Astrocyte (in vitro differentiated cells and primary cell): ENCODE data around the gene FUT2. TPM values are rescaled to one million over a fixed set of nuclear protein-coding genes. Genes with fewer than 3 reads are reported as not detected.
"Not testable (repeated sequence)": the region's sequence is repeated elsewhere in the genome, so short reads cannot be mapped to it uniquely, and the experiment has no call there.

Experiments used
- DNase-seq: peaks from one replicate; pipeline ENCODE4 v3.0.0-alpha.2; 2010; ENCODE audit warnings: low read depth
- FAIRE-seq: peaks from 2 replicates; lab custom pipeline; 2011; peaks lifted over from hg19 to GRCh38; lab: Jason Lieb, UNC
- H2AFZ ChIP-seq: 2 replicates; pipeline ENCODE4 v1.6.0; 2012; ENCODE audit warnings: low read depth, low read length, inconsistent platforms
- H3K27ac ChIP-seq: 2 replicates; pipeline ENCODE4 v1.5.1; 2011; ENCODE audit warnings: low read depth, low read length, inconsistent platforms
- H3K27me3 ChIP-seq: 2 replicates; pipeline ENCODE4 v1.6.0; 2011; ENCODE audit warnings: low read length, inconsistent platforms; ENCODE audit not compliant: insufficient read depth
- H3K36me3 ChIP-seq: 2 replicates; pipeline ENCODE4 v1.5.1; 2011; ENCODE audit warnings: low read length, inconsistent platforms; ENCODE audit not compliant: insufficient read depth
- H3K4me1 ChIP-seq: 2 replicates; pipeline ENCODE4 v1.5.1; 2011; ENCODE audit warnings: low read length, inconsistent platforms; ENCODE audit not compliant: insufficient read depth
- H3K4me2 ChIP-seq: 2 replicates; pipeline ENCODE4 v1.6.0; 2012; ENCODE audit warnings: low read length, inconsistent platforms
- H3K4me3 ChIP-seq: 2 replicates; pipeline ENCODE4 v1.5.1; 2011; ENCODE audit warnings: low read depth, mild to moderate bottlenecking, low read length, inconsistent platforms; ENCODE audit not compliant: insufficient read depth
- H3K79me2 ChIP-seq: 2 replicates; pipeline ENCODE4 v1.6.0; 2012; ENCODE audit warnings: mild to moderate bottlenecking, low read length, inconsistent platforms; ENCODE audit not compliant: insufficient read depth
- H3K9ac ChIP-seq: 2 replicates; pipeline ENCODE4 v1.6.0; 2012; ENCODE audit warnings: mild to moderate bottlenecking, low read length, inconsistent platforms
- H3K9me3 ChIP-seq: 2 replicates; pipeline ENCODE4 v1.5.1; 2012; ENCODE audit warnings: low read depth, mild to moderate bottlenecking, low read length, inconsistent platforms; ENCODE audit not compliant: insufficient read depth
- H4K20me1 ChIP-seq: 2 replicates; pipeline ENCODE4 v1.6.0; 2012; ENCODE audit warnings: low read length, inconsistent platforms; ENCODE audit not compliant: insufficient read depth
- H3K27ac Mint-ChIP-seq: one replicate; pipeline ENCODE4 v1.8.0; 2021; ENCODE audit warnings: mild to moderate bottlenecking, mixed read lengths; ENCODE audit not compliant: unreplicated experiment
- H3K27me3 Mint-ChIP-seq: one replicate; pipeline ENCODE4 v1.8.0; 2021; ENCODE audit warnings: low read depth, mixed read lengths; ENCODE audit not compliant: unreplicated experiment
- H3K36me3 Mint-ChIP-seq: one replicate; pipeline ENCODE4 v1.8.0; 2021; ENCODE audit warnings: low read depth, mixed read lengths; ENCODE audit not compliant: unreplicated experiment
- H3K4me1 Mint-ChIP-seq: one replicate; pipeline ENCODE4 v1.8.0; 2021; ENCODE audit warnings: low read depth, mixed read lengths; ENCODE audit not compliant: unreplicated experiment
- H3K4me3 Mint-ChIP-seq: one replicate; pipeline ENCODE4 v1.8.0; 2021; ENCODE audit warnings: mild to moderate bottlenecking, moderate library complexity, mixed read lengths; ENCODE audit not compliant: unreplicated experiment
- H3K9me3 Mint-ChIP-seq: one replicate; pipeline ENCODE4 v1.8.0; 2021; ENCODE audit warnings: mild to moderate bottlenecking, mixed read lengths; ENCODE audit not compliant: unreplicated experiment
- EZH2 ChIP-seq: IDR thresholded peaks from 2 replicates; pipeline ENCODE4 v1.6.1; 2012; ENCODE audit warnings: mild to moderate bottlenecking, low read length, inconsistent platforms; ENCODE audit not compliant: insufficient read depth
- total RNA-seq: library from RNA; stranded (reverse); gene quantifications from 2 replicates; pipeline ENCODE4 v1.2.1, GENCODE V29; 2021
- TF ChIP-seq, protein P1 (sequence below): IDR thresholded peaks from 2 replicates; pipeline ENCODE4 v1.5.1; 2011; ENCODE audit warnings: low read depth, mild to moderate bottlenecking, inconsistent platforms, low read length, moderate library complexity; ENCODE audit not compliant: insufficient read depth

Gene FUT2
- total RNA-seq, 1 donor from 2014 or later = not detected

DNA sequence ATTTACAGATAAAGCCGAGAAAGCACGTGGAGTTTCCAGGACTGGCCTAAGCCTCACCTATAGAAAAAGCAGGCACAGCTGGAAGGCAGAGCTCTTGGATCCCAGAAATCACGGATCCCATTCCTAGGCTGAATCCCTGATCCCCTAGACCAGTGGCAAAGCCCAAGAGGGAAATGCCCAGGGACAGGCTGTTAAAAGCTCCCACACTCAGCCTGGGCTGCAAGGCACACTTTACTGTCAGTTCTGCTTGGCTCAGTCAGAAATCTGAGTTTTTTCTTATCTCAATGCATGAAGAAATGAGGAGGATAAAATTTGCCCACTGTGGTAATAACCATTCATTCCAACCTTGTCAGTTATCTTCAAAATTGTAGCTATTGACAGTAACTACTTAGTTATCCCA is 8.0 kb upstream of the FUT2 start:
- Mint-ChIP-seq H3K4me1 (no peaks in the 10 kb centered on the region), H3K4me3 (no peak overlapping the region), H3K36me3 (no peaks in the 10 kb centered on the region), H3K9me3 (no peaks in the 10 kb centered on the region), H3K27me3 (peaks cover 7% of the 10 kb centered on the region), H3K27ac (no peak overlapping the region)
- no peak for DNase-seq
- H3K9me3 ChIP-seq = no peaks in the 10 kb centered on the region
- H3K4me1 ChIP-seq = no peaks in the 10 kb centered on the region
- H3K4me3 ChIP-seq = no peak overlapping the region
- no peak overlapping the region for H3K27ac ChIP-seq
- no peaks in the 10 kb centered on the region for H3K79me2 ChIP-seq
- TF ChIP-seq, protein P1, sequence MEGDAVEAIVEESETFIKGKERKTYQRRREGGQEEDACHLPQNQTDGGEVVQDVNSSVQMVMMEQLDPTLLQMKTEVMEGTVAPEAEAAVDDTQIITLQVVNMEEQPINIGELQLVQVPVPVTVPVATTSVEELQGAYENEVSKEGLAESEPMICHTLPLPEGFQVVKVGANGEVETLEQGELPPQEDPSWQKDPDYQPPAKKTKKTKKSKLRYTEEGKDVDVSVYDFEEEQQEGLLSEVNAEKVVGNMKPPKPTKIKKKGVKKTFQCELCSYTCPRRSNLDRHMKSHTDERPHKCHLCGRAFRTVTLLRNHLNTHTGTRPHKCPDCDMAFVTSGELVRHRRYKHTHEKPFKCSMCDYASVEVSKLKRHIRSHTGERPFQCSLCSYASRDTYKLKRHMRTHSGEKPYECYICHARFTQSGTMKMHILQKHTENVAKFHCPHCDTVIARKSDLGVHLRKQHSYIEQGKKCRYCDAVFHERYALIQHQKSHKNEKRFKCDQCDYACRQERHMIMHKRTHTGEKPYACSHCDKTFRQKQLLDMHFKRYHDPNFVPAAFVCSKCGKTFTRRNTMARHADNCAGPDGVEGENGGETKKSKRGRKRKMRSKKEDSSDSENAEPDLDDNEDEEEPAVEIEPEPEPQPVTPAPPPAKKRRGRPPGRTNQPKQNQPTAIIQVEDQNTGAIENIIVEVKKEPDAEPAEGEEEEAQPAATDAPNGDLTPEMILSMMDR = no peak
- no peak for TF ChIP-seq EZH2
- no peak overlapping the region for H3K9ac ChIP-seq
- no peak for FAIRE-seq
- H3K27me3 ChIP-seq = peaks cover 7% of the 10 kb centered on the region
- no peaks in the 10 kb centered on the region for H3K36me3 ChIP-seq
- no peaks in the 10 kb centered on the region for H4K20me1 ChIP-seq
- H2AFZ ChIP-seq = no peak overlapping the region
- no peak overlapping the region for H3K4me2 ChIP-seq

DNA sequence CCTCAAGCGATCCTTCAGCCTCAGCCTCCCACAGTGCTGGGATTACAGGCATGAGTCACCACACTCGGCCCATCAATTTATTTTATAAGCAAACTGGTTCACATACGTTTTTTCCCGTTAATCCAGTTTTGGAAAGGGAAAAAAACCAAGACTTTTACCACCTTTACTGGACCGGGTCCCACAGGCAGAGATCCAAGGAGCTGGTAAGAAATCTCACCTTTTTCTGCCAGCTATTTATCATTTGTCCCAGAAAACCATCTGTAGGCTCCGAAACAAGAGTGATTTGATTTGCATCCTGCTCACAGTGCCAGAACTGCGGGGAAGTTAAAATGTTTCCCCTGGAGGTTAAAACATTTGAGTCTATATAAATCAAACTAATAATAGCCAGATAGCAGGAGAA is 6.3 kb upstream of the FUT2 start:
- Histone ChIP-seq H3K36me3 (no peaks in the 10 kb centered on the region), H3K4me2 (no peak overlapping the region), H3K27ac (no peak overlapping the region), H3K9ac (no peak overlapping the region), H4K20me1 (no peaks in the 10 kb centered on the region), H2AFZ (no peak overlapping the region), H3K4me1 (no peaks in the 10 kb centered on the region), H3K27me3 (peaks cover 2% of the 10 kb centered on the region), H3K79me2 (no peaks in the 10 kb centered on the region), H3K9me3 (no peaks in the 10 kb centered on the region), H3K4me3 (no peak overlapping the region)
- Mint-ChIP-seq H3K36me3 (peaks cover 2% of the 10 kb centered on the region), H3K4me1 (no peaks in the 10 kb centered on the region), H3K27me3 (peaks cover 8% of the 10 kb centered on the region), H3K27ac (no peak overlapping the region), H3K9me3 (no peaks in the 10 kb centered on the region), H3K4me3 (no peak overlapping the region)
- no peak for TF ChIP-seq EZH2
- TF ChIP-seq, protein P1 = no peak
- FAIRE-seq (no peak), DNase-seq (no peak)

DNA sequence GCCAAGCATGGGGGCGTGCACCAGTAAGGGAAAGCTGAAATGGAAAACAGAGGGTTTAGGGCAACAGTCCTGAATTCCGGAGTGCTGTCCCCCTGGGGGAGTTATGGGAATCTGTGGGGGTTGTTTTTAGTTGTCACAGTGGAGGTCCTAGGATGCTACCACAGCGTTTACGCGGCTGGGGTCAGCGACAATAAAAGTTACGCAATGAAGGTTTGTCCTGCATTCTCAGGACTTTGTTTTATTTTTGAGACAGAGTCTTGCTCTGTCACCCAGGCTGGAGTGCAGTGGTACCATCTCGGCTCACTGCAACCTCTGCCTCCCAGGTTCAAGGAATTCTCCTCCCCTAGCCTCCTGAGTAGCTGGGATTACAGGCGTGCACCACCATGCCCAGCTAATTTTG is 2.1 kb upstream of the FUT2 start:
- H3K4me3 ChIP-seq, H3K36me3 Mint-ChIP-seq, H4K20me1 ChIP-seq, DNase-seq, H3K9ac ChIP-seq, H3K27ac Mint-ChIP-seq, H3K27me3 ChIP-seq, H3K4me1 Mint-ChIP-seq, H3K4me2 ChIP-seq, H3K4me3 Mint-ChIP-seq, H3K79me2 ChIP-seq, H3K9me3 ChIP-seq, H3K27ac ChIP-seq, H2AFZ ChIP-seq, H3K36me3 ChIP-seq, FAIRE-seq, H3K9me3 Mint-ChIP-seq: not testable (repeated sequence)
- peaks cover 28% of the 10 kb centered on the region for H3K27me3 Mint-ChIP-seq
- H3K4me1 ChIP-seq = peaks cover 11% of the 10 kb centered on the region
